ENCODE data around the gene AFG3L2.

The AFG3L2 gene

DNA sequence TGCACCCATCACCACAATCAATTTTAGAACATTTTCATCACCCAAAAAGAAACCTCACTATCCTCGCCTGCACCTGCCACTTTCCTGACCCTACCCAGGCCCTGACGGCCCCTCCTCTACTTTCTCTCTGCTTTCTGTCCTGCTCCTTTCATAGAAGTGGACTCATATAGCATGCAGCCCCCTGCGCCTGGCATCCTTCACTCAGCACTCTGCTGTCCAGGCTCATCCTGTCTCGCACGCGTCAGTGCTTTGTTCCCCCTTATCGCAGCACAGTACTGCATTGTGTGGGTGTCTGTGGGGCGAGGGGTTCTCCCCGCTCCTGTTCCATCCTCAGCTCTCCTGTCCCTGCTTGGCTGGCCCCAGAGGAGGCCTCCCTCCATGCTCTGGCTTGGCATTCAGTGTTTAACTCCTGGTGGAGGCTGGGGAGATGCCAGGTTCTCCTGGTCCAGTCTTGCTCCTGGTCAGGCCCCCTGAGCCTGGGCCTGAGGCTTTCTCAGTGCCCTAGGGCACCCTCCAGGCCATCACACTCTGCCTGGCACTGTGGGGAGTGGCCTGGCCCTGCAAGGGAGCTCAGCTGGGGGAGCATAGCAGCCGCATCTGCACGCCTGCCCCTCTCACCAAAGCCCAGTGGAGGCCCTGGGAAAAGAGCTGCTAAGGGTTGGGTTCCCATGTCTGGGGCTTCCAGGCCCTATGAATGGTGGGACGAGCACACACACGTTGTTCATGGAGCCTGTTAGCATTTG lies 75.6 kb downstream of the AFG3L2 start:
- TF ChIP-seq TAF1 (IDR thresholded peaks at IDR 0.05; ENCODE audit: borderline replicate concordance, insufficient read depth, low read length) (no peak), POLR2AphosphoS5 (IDR thresholded peaks at IDR 0.05; ENCODE audit: low read depth, low read length) (no peak), FOXP2 (optimal IDR thresholded peaks at IDR 0.05; ENCODE audit: borderline replicate concordance, extremely low read depth, extremely low read length, insufficient read depth) (no peak), SIN3A (IDR thresholded peaks at IDR 0.05; ENCODE audit: borderline replicate concordance, insufficient read depth, low read length) (no peak)
- TF ChIP-seq, protein P1, sequence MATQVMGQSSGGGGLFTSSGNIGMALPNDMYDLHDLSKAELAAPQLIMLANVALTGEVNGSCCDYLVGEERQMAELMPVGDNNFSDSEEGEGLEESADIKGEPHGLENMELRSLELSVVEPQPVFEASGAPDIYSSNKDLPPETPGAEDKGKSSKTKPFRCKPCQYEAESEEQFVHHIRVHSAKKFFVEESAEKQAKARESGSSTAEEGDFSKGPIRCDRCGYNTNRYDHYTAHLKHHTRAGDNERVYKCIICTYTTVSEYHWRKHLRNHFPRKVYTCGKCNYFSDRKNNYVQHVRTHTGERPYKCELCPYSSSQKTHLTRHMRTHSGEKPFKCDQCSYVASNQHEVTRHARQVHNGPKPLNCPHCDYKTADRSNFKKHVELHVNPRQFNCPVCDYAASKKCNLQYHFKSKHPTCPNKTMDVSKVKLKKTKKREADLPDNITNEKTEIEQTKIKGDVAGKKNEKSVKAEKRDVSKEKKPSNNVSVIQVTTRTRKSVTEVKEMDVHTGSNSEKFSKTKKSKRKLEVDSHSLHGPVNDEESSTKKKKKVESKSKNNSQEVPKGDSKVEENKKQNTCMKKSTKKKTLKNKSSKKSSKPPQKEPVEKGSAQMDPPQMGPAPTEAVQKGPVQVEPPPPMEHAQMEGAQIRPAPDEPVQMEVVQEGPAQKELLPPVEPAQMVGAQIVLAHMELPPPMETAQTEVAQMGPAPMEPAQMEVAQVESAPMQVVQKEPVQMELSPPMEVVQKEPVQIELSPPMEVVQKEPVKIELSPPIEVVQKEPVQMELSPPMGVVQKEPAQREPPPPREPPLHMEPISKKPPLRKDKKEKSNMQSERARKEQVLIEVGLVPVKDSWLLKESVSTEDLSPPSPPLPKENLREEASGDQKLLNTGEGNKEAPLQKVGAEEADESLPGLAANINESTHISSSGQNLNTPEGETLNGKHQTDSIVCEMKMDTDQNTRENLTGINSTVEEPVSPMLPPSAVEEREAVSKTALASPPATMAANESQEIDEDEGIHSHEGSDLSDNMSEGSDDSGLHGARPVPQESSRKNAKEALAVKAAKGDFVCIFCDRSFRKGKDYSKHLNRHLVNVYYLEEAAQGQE (IDR thresholded peaks at IDR 0.05; ENCODE audit: insufficient read depth in 1 of 2, low read depth in 2 of 2, low read length in 2 of 2) = no peak

DNA sequence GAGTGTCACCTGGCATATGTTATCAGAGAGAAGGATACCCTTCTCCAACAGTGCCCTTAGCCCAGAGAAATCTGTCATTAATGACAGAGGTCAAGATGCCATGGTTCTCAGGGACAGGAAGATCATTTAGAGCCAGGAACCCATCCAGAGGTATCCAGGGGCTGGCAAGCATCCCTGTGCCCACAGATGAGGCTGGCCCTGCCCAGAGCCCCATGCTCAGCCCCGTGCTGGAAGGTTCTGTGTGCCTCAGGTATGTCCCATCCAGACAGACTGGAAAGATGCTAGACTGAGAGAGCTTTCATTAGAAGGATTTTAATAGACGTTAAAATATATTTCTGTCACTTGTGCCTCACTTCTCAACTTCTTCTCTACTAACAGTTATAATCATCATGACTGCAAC lies 77.2 kb downstream of the AFG3L2 start:
- no peak for TF ChIP-seq TAF1 (IDR thresholded peaks at IDR 0.05; ENCODE audit: borderline replicate concordance, insufficient read depth, low read length)
- no peak for TF ChIP-seq POLR2AphosphoS5 (IDR thresholded peaks at IDR 0.05; ENCODE audit: low read depth, low read length)

DNA sequence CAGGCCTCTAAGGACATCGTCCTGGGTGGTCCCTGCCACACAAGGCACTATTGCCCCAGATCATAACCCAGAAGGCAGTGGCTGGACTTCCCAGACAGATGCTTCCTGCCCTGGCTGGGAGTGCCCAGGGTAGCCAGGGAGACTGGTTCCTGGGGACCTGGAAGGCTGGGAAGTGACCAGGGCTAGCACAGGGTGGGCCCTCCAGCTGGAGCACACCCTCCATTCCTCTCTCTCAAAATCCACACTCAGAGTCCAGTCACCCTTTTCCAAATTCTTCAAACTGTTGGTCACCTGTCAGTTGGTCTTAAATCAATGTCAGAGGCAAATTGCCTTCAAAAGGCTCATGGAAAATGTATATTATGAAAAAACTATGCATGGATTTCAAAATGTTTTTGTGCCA lies 80.6 kb downstream of the AFG3L2 start:
- no peak for TF ChIP-seq POLR2AphosphoS5 (IDR thresholded peaks at IDR 0.05; ENCODE audit: low read depth, low read length)
- no peak for TF ChIP-seq TAF1 (IDR thresholded peaks at IDR 0.05; ENCODE audit: borderline replicate concordance, insufficient read depth, low read length)
- TF ChIP-seq SIN3A (IDR thresholded peaks at IDR 0.05; ENCODE audit: borderline replicate concordance, insufficient read depth, low read length) = no peak
- TF ChIP-seq FOXP2 (optimal IDR thresholded peaks at IDR 0.05; ENCODE audit: borderline replicate concordance, extremely low read depth, extremely low read length, insufficient read depth) = no peak

DNA sequence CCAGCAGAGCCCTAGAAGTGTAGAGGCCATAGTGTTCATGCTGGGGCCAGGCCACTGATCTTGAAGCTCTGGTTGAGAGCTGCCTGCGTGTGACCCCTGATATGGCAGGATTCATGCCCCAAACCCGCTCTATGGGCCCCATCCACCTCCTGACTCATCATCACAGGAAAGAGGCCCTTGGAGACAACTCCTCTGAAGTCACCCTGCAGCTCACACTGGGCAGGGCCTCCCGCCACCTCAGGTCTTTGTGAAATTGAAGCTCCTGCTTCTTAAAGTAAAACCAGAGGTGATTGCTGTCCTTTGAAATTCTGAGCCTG lies 81.0 kb downstream of the AFG3L2 start:
- TF ChIP-seq FOXP2 (optimal IDR thresholded peaks at IDR 0.05; ENCODE audit: borderline replicate concordance, extremely low read depth, extremely low read length, insufficient read depth) (no peak), POLR2AphosphoS5 (IDR thresholded peaks at IDR 0.05; ENCODE audit: low read depth, low read length) (no peak), SIN3A (IDR thresholded peaks at IDR 0.05; ENCODE audit: borderline replicate concordance, insufficient read depth, low read length) (no peak), TAF1 (IDR thresholded peaks at IDR 0.05; ENCODE audit: borderline replicate concordance, insufficient read depth, low read length) (no peak)
- TF ChIP-seq, protein P1 (IDR thresholded peaks at IDR 0.05; ENCODE audit: insufficient read depth in 1 of 2, low read depth in 2 of 2, low read length in 2 of 2) = no peak

DNA sequence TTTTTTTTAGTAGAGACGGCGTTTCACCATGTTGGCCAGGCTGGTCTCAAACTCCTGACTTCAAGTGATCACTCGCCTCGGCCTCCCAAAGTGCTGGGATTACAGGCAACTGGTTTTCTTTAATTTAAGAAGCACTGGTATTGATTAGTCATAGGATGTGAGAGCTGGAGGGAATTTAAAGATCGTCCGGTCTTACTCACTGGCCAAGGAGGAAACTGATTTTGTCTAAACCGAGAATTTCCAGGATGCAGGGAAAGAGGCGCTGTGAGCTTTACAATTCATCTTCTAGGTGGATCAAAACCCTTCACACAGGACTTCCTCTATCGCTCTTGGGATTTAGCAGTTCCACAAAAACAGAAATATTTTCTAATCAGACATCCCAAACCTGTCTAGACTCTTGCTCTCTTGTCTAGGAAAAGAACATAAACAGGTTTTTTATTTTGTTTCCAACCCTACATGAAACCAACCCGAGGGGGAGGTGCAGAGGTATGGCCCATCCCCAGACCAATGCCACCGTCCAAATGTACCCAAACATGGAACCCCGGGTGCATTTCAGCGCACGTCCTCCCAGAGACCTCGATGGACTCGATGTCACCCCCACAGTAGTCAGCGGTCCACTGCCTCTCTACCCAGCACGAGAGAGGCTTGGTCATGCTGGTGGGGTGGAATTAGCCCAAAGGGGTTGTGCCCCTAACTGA lies 81.5 kb downstream of the AFG3L2 start:
- TF ChIP-seq, protein P1 (IDR thresholded peaks at IDR 0.05; ENCODE audit: insufficient read depth in 1 of 2, low read depth in 2 of 2, low read length in 2 of 2) = no peak
- TF ChIP-seq TAF1 (IDR thresholded peaks at IDR 0.05; ENCODE audit: borderline replicate concordance, insufficient read depth, low read length) (no peak), POLR2AphosphoS5 (IDR thresholded peaks at IDR 0.05; ENCODE audit: low read depth, low read length) (no peak), FOXP2 (optimal IDR thresholded peaks at IDR 0.05; ENCODE audit: borderline replicate concordance, extremely low read depth, extremely low read length, insufficient read depth) (no peak)

DNA sequence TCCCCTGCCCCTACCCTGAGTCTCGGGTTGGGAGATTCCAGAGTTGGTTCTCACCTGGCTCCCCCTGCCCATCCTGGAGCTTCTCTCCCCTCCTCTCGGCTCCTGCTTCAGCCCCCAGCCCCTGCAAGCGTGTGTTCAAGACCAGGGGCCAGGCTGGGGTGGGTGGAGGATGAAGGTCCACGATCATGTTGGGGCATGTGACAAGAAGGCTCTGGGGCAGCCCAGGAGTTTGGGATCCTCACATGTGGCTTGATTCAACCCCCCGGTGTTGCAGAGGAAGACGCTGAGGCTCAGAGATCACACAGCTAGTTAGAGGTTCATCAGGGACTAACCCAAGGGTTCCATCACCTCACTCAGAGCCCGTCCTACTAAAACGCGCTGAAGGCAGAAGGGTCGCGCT lies 83.2 kb downstream of the AFG3L2 start:
- TF ChIP-seq TAF1 (IDR thresholded peaks at IDR 0.05; ENCODE audit: borderline replicate concordance, insufficient read depth, low read length) (no peak), FOXP2 (optimal IDR thresholded peaks at IDR 0.05; ENCODE audit: borderline replicate concordance, extremely low read depth, extremely low read length, insufficient read depth) (no peak), POLR2AphosphoS5 (IDR thresholded peaks at IDR 0.05; ENCODE audit: low read depth, low read length) (no peak), SIN3A (IDR thresholded peaks at IDR 0.05; ENCODE audit: borderline replicate concordance, insufficient read depth, low read length) (no peak)
- TF ChIP-seq, protein P1 (IDR thresholded peaks at IDR 0.05; ENCODE audit: insufficient read depth in 1 of 2, low read depth in 2 of 2, low read length in 2 of 2) = no peak

Data from PFSK-1 (cell line).